Prostate gland (tissue), 2 donors: Measurements from ENCODE around the gene FILIP1.

Experiments
- CTCF ChIP-seq, 4 experiments: fragments of 200-600 bp in 2 of 4; fragments of 450-650 bp in 2 of 4; sonication (generic) in 2 of 4; IDR thresholded peaks; 1 replicate in 3 of 4; 2 replicates in 1 of 4; pipeline ENCODE4 v1.5.1; 2016 to 2019; ENCODE audit warnings: antibody characterized with exemption in 4 of 4, mild to moderate bottlenecking in 2 of 4, moderate library complexity in 2 of 4
- POLR2A ChIP-seq: fragments of 450-650 bp; IDR thresholded peaks from one replicate; pipeline ENCODE4 v1.6.1; 2016; ENCODE audit warnings: antibody characterized with exemption, mild to moderate bottlenecking
- POLR2AphosphoS5 ChIP-seq: sonication (generic); formaldehyde crosslinking; IDR thresholded peaks from one replicate; pipeline ENCODE4 v1.6.1; 2017; ENCODE audit warnings: antibody characterized with exemption

GRCh38 chr6:75421316-75422023 is 72.1 kb downstream of the FILIP1 start:
- no peak for TF ChIP-seq CTCF (IDR thresholded peaks at IDR 0.05)
- no peak for TF ChIP-seq POLR2AphosphoS5
- no peak for TF ChIP-seq POLR2A
